ENCODE data around the gene CEP152. TPM values are rescaled to one million over a fixed set of nuclear protein-coding genes. Genes with fewer than 3 reads are reported as not detected.

The CEP152 gene
- total and polyA plus RNA-seq, 4 donors, result 0.30 to 9.7 (median 3.5) TPM

GRCh38 chr15:48717458-48717857 is 93.4 kb downstream of the CEP152 start:
- Histone ChIP-seq H3K4me3 (ENCODE audit: low read depth in 1 of 3, low read length in 3 of 3) (no peak overlapping the region), H3K4me1 (ENCODE audit: control insufficient read depth in 4 of 4, insufficient read depth in 4 of 4, low read length in 3 of 4) (no peaks in the 10 kb centered on the region), H3K27me3 (ENCODE audit: control insufficient read depth in 4 of 4, insufficient read depth in 4 of 4, low read length in 3 of 4) (no peaks in the 10 kb centered on the region), H3K9me3 (ENCODE audit: control insufficient read depth in 4 of 4, low read length in 3 of 4) (peaks cover 0 to 7% (median 3%) of the 10 kb centered on the region in 4 donors), H3K36me3 (ENCODE audit: control insufficient read depth in 4 of 4, insufficient read depth in 3 of 4, low read depth in 1 of 4, low read length in 3 of 4) (no peaks in the 10 kb centered on the region), H3K27ac (ENCODE audit: low read depth in 1 of 2, low read length in 2 of 2) (no peak overlapping the region), H3K9ac (ENCODE audit: low read depth in 1 of 2, low read length in 2 of 2) (no peak overlapping the region)
- WGBS, result 94% methylated on average over 4 of the region's 4 CpGs
- TF ChIP-seq RXRA (IDR thresholded peaks at IDR 0.05) (no peak), HNF4A (conservative IDR thresholded peaks at IDR 0.05) (no peak), ZBTB33 (IDR thresholded peaks at IDR 0.05) (no peak), RAD21 (IDR thresholded peaks at IDR 0.05) (peak; percentile 65 to 67), CTCF (IDR thresholded peaks at IDR 0.05; ENCODE audit: low read depth, low read length, missing input control) (peak; percentile 24)
- no peak for DNase-seq (ENCODE audit: low spot score)

- Histone ChIP-seq H3K27me3 (ENCODE audit: control insufficient read depth in 4 of 4, insufficient read depth in 4 of 4, low read length in 3 of 4) (no peaks in the 10 kb centered on the region), H3K9me3 (ENCODE audit: control insufficient read depth in 4 of 4, low read length in 3 of 4) (peaks cover 0 to 7% (median 3%) of the 10 kb centered on the region in 4 donors), H3K27ac (ENCODE audit: low read depth in 1 of 2, low read length in 2 of 2) (no peak overlapping the region), H3K9ac (ENCODE audit: low read depth in 1 of 2, low read length in 2 of 2) (no peak overlapping the region), H3K4me1 (ENCODE audit: control insufficient read depth in 4 of 4, insufficient read depth in 4 of 4, low read length in 3 of 4) (no peaks in the 10 kb centered on the region), H3K36me3 (ENCODE audit: control insufficient read depth in 4 of 4, insufficient read depth in 3 of 4, low read depth in 1 of 4, low read length in 3 of 4) (no peaks in the 10 kb centered on the region), H3K4me3 (ENCODE audit: low read depth in 1 of 3, low read length in 3 of 3) (no peak overlapping the region)
- no peak for DNase-seq (ENCODE audit: low spot score)
- TF ChIP-seq HNF4A (conservative IDR thresholded peaks at IDR 0.05), result no peak
- TF ChIP-seq SP1 (IDR thresholded peaks at IDR 0.05), result no peak
- TF ChIP-seq NR2F2 (IDR thresholded peaks at IDR 0.05), result no peak
- TF ChIP-seq YY1 (IDR thresholded peaks at IDR 0.05), result no peak
- TF ChIP-seq ATF3 (IDR thresholded peaks at IDR 0.05), result no peak
- TF ChIP-seq FOXA2 (IDR thresholded peaks at IDR 0.05), result no peak
- no peak for TF ChIP-seq GABPA (IDR thresholded peaks at IDR 0.05 in 1 of 2, conservative IDR thresholded peaks at IDR 0.05 in 1 of 2)
- no peak for TF ChIP-seq RXRA (IDR thresholded peaks at IDR 0.05)
- TF ChIP-seq FOXA1 (IDR thresholded peaks at IDR 0.05), result no peak
- no peak for TF ChIP-seq EGR1 (IDR thresholded peaks at IDR 0.05; ENCODE audit: low read depth in 2 of 2)
- TF ChIP-seq MAX (IDR thresholded peaks at IDR 0.05), result no peak
- no peak for TF ChIP-seq JUND (IDR thresholded peaks at IDR 0.05)
- TF ChIP-seq HNF4G (IDR thresholded peaks at IDR 0.05), result no peak
- TF ChIP-seq CTCF (IDR thresholded peaks at IDR 0.05; ENCODE audit: low read depth, low read length, missing input control), result no peak
- TF ChIP-seq REST (IDR thresholded peaks at IDR 0.05), result no peak
- no peak for TF ChIP-seq RAD21 (IDR thresholded peaks at IDR 0.05)
- no peak for TF ChIP-seq TAF1 (conservative IDR thresholded peaks at IDR 0.05)
- no peak for TF ChIP-seq ZBTB33 (IDR thresholded peaks at IDR 0.05)
- WGBS, result 84% methylated on average over 3 of the region's 3 CpGs
These were observed 98.3 kb downstream of the CEP152 start for GRCh38 chr15:48712546-48712945.
